ENCODE measurements around the gene CDH4.
"Not testable (repeated sequence)": the region's sequence is repeated elsewhere in the genome, so short reads cannot be mapped to it uniquely, and the experiment has no call there.

CDH4 gene

GRCh38 chr20:61391812-61392520 is 139.9 kb downstream of the CDH4 start:
- no peak for DNase-seq

- DNase-seq = no peak
These were observed 142.2 kb downstream of the CDH4 start for GRCh38 chr20:61394088-61394799.

DNA sequence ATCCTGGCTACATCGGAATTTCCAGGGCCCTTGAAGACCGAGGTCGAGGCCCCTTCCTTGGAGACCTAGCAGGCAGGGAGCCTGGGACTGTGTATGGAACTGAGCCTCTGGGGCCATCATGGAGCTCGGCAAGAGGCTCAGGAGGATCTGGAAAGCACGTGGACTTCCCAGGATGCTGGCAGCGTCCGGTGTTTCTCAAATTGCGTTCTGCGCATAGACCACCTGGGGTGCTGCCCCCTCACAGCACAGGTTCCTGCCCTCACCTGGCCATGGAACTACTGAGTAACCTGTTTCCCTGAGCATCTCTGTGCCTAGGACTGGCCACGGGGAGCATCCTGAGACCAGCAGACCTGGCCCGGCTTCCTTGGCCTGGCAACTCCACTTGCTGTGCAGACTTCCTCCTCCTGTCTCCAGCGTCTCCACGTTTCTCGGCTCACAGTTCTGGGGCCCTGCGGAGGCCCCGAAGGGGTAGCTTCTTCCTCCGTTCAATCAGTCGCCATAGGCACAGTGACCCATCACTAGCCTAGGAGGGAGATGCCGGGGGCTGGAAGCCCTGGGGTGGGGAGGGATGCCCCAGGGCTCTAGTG is 144.3 kb downstream of the CDH4 start:
- DNase-seq = no peak

DNA sequence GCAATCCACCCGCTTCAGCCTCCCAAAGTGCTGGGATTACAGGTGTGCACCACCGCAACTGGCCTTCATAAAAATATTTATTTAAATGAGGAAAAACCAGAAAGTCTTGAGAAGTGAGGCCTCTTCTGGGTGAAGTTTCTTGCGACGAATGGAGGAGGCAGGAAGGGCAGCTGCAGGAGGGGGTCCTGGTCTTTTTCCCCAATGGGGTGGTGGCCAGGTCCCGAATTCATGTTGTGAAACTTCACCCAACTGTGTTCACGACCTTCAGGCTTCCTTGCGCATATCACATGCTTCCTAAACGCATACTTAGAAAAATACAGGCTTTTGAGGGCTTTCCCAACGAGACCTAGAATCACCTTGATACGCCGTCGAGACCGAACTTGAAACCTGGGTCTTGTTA is 145.1 kb downstream of the CDH4 start:
- no peak for DNase-seq

- DNase-seq = no peak
These were observed 145.7 kb downstream of the CDH4 start for GRCh38 chr20:61397790-61398189.

DNA sequence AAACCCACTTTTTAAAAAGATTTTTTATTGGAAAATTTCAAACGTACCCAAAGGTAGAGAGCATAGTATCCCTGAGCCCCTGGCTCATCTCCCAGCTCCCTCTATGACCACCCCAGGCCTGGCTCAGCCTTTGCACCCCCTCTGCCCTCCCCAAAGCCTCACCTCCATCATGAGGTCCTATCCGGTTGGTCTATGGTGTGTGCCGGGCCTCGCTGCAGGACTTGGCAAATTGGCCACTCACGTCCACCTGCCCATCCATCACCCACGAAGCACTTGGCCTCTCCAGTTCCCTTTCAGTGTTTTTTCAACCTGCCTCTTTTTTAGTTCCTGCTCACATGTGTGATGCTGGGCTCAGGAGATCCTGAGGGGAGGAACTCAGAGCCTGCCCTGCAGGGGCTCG is 147.4 kb downstream of the CDH4 start:
- DNase-seq = no peak

GRCh38 chr20:61400499-61400898 is 148.4 kb downstream of the CDH4 start:
- DNase-seq = no peak

DNA sequence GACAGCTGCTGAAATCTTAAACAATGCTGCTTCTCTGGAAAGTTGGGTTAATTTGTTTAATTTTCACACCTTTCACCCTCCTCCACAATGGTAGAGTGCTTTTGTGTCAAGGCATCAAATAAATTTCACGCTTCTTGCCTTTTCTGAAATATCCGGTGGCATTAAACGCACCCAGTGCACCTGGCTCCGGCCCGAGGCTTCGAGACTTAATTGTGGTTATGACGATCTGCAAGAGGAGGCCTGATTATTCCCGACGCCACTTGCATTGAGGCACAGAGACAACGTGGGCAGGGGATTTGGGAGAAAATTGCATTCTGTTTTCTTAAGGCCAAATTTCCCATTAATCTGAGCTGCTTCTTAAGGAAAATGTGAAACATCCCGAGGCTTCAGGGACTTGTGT is 152.2 kb downstream of the CDH4 start:
- DNase-seq = no peak

DNA sequence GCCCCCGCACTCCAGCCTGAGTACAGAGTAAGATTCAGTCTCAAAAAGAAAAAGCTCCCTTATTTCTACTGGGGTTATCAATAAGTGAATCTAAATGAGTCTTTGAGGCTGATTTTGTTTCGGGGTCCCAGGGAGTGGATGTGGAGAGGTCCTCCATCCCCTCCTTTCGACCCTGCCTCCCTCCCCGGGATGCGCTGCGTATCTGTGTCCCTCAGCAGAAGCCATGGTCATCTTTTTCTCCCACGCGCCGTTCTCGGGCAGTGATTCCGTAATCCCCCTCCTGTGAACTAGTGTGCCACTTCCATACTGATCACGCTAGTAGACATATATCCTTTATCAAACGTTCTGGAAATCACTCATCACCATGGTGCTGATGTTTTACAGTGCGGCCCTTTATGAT is 152.9 kb downstream of the CDH4 start:
- DNase-seq = no peak

DNA sequence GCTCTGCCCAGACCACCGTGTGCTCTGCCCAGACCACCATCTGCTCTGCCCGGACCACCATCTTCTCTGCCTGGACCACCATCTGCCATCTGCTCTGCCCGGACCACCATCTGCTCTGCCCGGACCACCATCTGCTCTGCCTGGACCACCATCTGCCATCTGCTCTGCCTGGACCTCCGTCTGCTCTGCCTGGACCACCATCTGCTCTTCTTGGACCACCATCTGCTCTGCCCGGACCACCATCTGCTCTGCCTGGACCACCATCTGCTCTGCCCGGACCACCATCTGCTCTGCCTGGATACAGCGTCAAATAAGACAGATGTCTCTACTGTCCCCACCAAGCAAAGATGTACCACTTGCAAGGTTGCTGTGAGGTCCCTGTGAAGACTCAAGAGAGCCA is 154.7 kb downstream of the CDH4 start:
- DNase-seq = not testable (repeated sequence)

GRCh38 chr20:61407561-61407960 is 155.5 kb downstream of the CDH4 start:
- no peak for DNase-seq

DNA sequence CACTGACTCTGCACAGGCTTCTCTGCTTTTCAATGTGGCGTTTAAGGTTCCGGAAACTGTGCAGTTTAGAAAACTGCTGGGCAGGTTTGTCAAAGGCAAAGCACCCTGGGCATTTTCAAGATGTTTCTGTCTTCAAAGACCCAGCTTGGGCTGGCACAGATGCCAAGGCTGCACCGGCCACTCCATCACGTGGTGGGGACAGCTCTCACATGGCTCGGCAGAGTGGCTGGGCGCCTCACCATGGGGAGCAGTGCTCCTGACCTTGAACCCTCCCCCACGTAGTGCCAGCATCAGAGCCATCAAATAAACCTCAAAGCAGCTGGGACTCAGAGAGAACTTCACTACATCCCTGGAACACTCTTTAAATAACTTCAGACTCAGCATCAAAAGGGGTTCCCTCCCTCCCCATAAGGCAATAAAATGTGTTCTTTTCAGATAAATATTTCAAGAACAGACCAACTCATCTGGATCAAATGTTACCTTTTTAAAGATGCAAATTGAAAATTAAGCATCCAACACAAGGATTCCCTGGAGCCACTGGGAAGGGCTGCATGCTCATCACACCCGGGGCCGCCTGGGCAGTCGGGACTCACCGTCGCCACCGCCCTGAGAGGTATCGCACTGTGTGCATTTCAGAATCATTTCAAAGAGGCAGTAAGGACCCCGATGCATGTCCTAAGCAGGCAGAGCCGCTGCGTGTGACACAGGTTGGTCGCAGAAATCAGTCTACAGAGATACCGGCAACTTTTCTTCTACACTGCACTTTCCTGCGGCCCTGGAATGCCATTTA is 157.1 kb downstream of the CDH4 start:
- no peak for DNase-seq

GRCh38 chr20:61411743-61412142 is 159.7 kb downstream of the CDH4 start:
- DNase-seq = no peak

DNA sequence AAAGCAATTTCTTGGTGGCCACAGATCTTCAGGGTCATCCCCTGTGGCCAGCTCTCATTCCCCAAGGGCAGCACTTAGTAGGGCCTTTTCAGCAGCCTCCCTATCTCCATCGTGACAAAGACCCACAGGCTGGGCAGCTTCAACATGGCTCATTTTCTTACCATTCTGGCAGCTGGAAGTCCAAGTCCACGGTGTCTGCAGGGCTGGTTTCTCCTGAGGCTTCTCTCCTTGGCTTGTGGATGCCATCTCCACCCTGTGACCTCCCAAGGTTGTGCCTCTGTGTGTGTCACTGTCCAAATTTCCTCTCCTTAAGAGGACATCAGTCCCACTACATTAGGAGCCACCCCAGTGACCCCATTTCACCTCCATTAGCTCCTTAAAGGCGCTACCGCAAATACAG is 161.7 kb downstream of the CDH4 start:
- no peak for DNase-seq

DNA sequence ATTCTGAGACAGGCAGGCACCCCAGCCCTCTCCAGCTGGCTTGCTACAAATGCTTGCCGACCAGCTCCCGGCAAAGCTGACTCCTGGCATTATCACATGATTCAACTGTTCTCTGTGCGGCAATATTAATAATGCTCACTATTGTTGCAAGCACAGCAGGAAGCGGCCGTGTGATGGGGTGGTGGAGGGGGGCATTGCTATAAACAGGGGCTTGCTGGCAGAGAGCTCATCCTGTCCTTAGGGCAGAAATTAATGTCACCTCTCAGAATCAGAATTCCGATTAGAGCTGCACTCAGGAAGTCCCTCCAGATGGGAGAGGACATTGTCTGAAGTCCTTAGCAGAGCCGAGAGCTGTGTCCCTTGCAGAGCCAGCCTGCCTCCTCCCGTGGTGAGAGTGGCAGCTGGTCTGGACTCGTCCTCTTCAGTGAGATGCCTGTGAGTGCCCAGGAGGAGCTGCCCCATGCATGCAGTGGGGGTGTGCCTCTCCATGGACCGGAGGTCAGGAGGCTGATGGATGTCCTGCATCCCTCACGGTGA is 162.5 kb downstream of the CDH4 start:
- DNase-seq = no peak

DNA sequence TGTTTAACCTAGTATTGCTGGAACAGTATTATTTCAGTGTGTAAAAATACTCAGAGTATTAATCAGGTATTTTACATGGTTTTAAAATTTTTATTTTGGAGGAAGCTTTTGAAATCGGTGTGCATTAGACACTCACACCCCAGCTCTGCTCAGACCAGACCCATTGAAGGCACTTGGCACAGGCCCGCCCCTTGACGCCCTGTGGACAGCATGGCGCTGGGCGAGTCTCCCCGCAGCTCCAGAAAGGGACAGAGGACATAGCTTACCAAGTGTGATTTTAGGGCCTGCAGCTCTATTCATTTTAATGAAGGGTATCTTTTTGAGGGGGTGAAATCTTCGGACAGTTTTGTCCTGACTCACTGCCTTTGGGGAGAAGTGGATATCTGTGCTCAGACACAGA is 164.5 kb downstream of the CDH4 start:
- no peak for DNase-seq

DNA sequence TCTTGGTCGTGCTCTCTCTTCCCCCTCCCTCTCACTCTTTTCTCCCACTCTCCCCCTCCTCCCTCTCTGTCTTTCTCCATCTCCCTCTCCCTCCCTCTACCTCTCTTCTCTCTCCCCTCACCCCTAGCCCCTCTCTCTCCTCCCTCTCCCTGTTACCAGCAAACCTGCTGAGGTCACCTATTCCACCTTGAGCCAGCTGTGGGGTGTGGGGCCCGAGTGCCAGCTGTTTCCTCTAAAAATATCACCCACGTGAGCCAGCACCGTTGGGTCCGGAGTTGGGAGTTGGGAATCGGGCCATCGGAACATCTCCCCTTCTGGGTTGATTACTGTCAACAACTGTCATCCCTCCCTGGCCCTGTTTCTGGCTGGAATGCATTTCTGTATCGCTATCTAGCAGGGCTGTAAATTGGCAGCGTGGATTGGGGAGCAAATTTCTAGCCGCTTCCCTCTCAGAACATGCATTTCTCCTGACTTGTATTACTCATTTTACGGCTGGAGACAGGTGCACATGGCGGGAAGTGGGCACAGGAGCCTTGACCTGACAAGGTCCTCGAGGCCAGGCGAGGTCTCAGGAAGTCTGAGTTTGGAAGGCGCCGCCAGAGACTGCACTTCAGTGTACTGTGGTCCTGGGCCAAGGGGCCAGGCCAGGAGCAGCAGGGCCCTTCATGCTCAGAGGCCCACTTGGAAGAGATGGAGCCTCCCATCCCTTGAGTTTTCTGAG is 165.3 kb downstream of the CDH4 start:
- no peak for DNase-seq

GRCh38 chr20:61419010-61419409 is 166.9 kb downstream of the CDH4 start:
- no peak for DNase-seq

DNA sequence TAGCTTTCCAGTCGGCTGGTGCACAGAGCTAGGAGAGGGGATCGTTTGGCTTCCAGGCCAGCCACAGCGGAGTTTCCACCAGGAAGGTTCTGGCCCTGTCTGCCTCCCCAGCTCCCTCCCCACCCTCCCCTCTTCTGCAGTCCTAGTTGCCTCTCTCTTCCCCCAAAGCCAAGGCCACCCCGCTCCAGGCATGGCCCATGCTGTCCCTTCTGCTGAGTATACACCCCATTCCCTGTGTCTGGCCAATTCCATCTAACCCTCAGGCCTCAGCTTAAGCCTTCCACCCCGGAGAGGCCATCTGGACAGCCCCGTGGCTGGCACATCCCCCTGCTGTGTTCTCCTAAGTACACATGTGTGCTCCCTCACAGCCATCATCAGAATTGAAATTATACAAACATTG is 167.4 kb downstream of the CDH4 start:
- DNase-seq = no peak

- no peak for DNase-seq
These were observed 168.0 kb downstream of the CDH4 start for GRCh38 chr20:61420056-61420455.

GRCh38 chr20:61420781-61421180 is 168.7 kb downstream of the CDH4 start:
- no peak for DNase-seq

DNA sequence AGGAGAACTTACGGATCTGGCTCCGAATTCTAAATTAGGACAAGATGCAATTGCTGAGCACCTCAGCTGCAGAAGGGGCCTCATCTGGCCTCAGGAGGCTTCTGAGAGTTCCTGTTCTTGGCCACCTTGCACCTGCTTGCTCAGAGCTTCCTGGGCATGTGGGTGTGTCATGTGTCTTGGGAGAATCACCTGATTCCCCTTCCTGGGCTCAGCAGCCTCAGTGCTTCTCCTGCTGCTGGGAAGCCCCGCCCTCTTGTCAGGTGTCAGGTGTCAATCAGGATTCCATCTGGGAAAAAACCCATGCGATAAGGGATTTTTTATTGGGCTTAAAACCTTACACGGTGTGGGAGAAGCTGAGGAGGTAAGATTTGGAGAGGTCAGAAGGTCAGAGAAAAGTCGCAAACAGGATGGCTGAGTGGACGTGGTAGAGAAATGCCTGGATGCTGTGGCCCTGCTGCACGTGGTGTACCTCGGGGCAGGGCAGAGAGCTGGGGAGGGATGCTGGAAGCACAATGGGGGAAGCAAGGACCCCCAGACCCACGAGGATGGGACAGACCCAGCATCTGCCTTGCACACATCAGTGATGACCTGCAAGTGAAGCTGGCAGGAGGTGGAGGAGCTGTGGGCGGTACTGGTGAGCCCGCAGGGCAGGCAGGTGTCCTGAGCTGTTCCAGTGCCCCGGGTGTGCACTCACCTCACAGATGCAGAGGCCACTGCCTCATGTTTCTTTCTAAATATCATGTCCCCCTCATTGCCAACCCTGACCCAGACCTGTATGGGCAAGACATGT is 170.8 kb downstream of the CDH4 start:
- DNase-seq = no peak

Data from right hindlimb (tissue), 1 donor.